Coronary artery (tissue), 2 donors: Measurements from ENCODE around the gene YAP1.
A peak's percentile ranks its signal among the peaks of the same experiment; 100 is the strongest.

Experiments used
- DNase-seq: peaks from one replicate; pipeline ENCODE4 v3.0.0-alpha.2; 2017; ENCODE audit warnings: low spot score
- H3K27ac ChIP-seq, 2 donors: fragments of 200-600 bp; sonication (generic); one replicate each; pipeline ENCODE4 v1.5.1; 2016 to 2019
- H3K4me3 ChIP-seq: fragments of 200-600 bp; sonication (generic); 2 replicates; pipeline ENCODE4 v1.5.1; 2016; ENCODE audit warnings: mild to moderate bottlenecking, moderate library complexity
- CTCF ChIP-seq: fragments of 200-600 bp; sonication (generic); IDR thresholded peaks from one replicate; pipeline ENCODE4 v1.5.1; 2019; ENCODE audit warnings: antibody characterized with exemption

YAP1 gene

GRCh38 chr11:102073253-102073652, 37.0 kb upstream of the YAP1 start:
- no peak for TF ChIP-seq CTCF
- DNase-seq: no peak

GRCh38 chr11:102079625-102080024, 30.6 kb upstream of the YAP1 start:
- no peak for DNase-seq
- TF ChIP-seq CTCF: no peak
- Histone ChIP-seq H3K27ac (no peak overlapping the region), H3K4me3 (no peak overlapping the region)

More at GRCh38 chr11:102073253-102073652, 37.0 kb upstream of the YAP1 start:
- no peak overlapping the region for H3K27ac ChIP-seq
- no peak overlapping the region for H3K4me3 ChIP-seq

GRCh38 chr11:102081313-102081712, 28.9 kb upstream of the YAP1 start:
- TF ChIP-seq CTCF: no peak
- H3K27ac ChIP-seq: no peak overlapping the region
- no peak for DNase-seq
- H3K4me3 ChIP-seq: no peak overlapping the region

- no peak for TF ChIP-seq CTCF
- no peak for DNase-seq
- H3K27ac ChIP-seq: no peak overlapping the region
- H3K4me3 ChIP-seq: no peak overlapping the region
Measured at GRCh38 chr11:102085864-102086551, 24.2 kb upstream of the YAP1 start.

GRCh38 chr11:102097186-102097585, 13.1 kb upstream of the YAP1 start:
- H3K4me3 ChIP-seq: no peak overlapping the region
- no peak for TF ChIP-seq CTCF
- no peak for DNase-seq
- no peak overlapping the region for H3K27ac ChIP-seq

GRCh38 chr11:102099755-102100154, 10.5 kb upstream of the YAP1 start:
- no peak overlapping the region for H3K4me3 ChIP-seq
- H3K27ac ChIP-seq: no peak overlapping the region
- no peak for DNase-seq
- TF ChIP-seq CTCF: no peak

GRCh38 chr11:102108734-102109440, 1.4 kb upstream of the YAP1 start:
- TF ChIP-seq CTCF: no peak
- Histone ChIP-seq H3K27ac (peak overlapping the region; percentile 99 to 100), H3K4me3 (no peak overlapping the region)
- no peak for DNase-seq
